COLO668 (cell line): ENCODE results near the gene VIM.
"Not testable (repeated sequence)": the region's sequence is repeated elsewhere in the genome, so short reads cannot be mapped to it uniquely, and the experiment has no call there.

Experiments used
- DNase-seq: peaks from one replicate; lab custom pipeline; 2025; ENCODE audit not compliant: unreplicated experiment; lab: John Stamatoyannopoulos, UW

VIM gene

GRCh38 chr10:17231788-17232187 lies 3.7 kb downstream of the VIM start:
- no peak for DNase-seq

GRCh38 chr10:17232276-17232960 lies 4.4 kb downstream of the VIM start:
- DNase-seq, result no peak

- DNase-seq, result no peak
Measured at GRCh38 chr10:17233286-17233991, 5.4 kb downstream of the VIM start.

GRCh38 chr10:17234431-17234945 lies 6.4 kb downstream of the VIM start:
- DNase-seq, result no peak

- DNase-seq, result no peak
Measured at GRCh38 chr10:17235136-17235535, 7.1 kb downstream of the VIM start.

- DNase-seq, result no peak
Measured at GRCh38 chr10:17236468-17237148, 8.6 kb downstream of the VIM start.

GRCh38 chr10:17237149-17237527 lies 9.1 kb downstream of the VIM start:
- DNase-seq, result no peak

GRCh38 chr10:17237915-17238444 lies 9.9 kb downstream of the VIM start:
- no peak for DNase-seq

GRCh38 chr10:17238445-17239291 lies 10.6 kb downstream of the VIM start:
- DNase-seq, result no peak

GRCh38 chr10:17239345-17240085 lies 11.5 kb downstream of the VIM start:
- DNase-seq, result no peak

- DNase-seq, result no peak
Measured at GRCh38 chr10:17240096-17240495, 12.1 kb downstream of the VIM start.

GRCh38 chr10:17240616-17241015 lies 12.6 kb downstream of the VIM start:
- DNase-seq, result no peak

GRCh38 chr10:17241611-17242333 lies 13.7 kb downstream of the VIM start:
- no peak for DNase-seq

GRCh38 chr10:17244700-17245365 lies 16.8 kb downstream of the VIM start:
- no peak for DNase-seq

- DNase-seq, result no peak
Measured at GRCh38 chr10:17247210-17247609, 19.2 kb downstream of the VIM start.

- no peak for DNase-seq
Measured at GRCh38 chr10:17248964-17249363, 20.9 kb downstream of the VIM start.

- no peak for DNase-seq
Measured at GRCh38 chr10:17249820-17250219, 21.8 kb downstream of the VIM start.

GRCh38 chr10:17250736-17251135 lies 22.7 kb downstream of the VIM start:
- no peak for DNase-seq

- not testable (repeated sequence) for DNase-seq
Measured at GRCh38 chr10:17254543-17255050, 26.6 kb downstream of the VIM start.
